Measurements from ENCODE around the gene USP24.
"Not testable (repeated sequence)": the region's sequence is repeated elsewhere in the genome, so short reads cannot be mapped to it uniquely, and the experiment has no call there.

Gene USP24

DNA sequence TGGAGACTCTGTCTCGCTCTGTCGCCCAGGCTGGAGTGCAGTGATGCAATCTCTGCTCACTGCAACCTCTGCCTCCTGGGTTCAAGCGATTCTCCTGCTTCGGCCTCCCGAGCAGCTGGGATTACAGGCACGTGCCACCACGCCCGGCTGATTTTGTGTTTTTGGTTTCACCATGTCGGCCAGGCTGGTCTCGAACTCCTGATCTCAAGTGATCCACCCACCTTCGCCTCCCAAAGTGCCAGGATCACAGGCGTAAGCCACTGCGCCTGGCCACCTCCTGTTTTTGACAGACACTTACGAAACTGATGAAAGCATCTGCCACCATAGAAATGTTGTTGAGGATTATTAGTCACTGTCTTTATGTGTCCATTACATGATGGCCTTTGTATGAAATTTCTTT, 106.2 kb downstream of the USP24 start:
- not testable (repeated sequence) for DNase-seq

GRCh38 chr1:55107101-55107500, 108.1 kb downstream of the USP24 start:
- no peak for DNase-seq

- DNase-seq = no peak
Observed at GRCh38 chr1:55103891-55104290, 111.3 kb downstream of the USP24 start.

- DNase-seq = no peak
Observed at GRCh38 chr1:55095095-55095494, 120.1 kb downstream of the USP24 start.

GRCh38 chr1:55092475-55092874, 122.7 kb downstream of the USP24 start:
- DNase-seq = no peak

DNA sequence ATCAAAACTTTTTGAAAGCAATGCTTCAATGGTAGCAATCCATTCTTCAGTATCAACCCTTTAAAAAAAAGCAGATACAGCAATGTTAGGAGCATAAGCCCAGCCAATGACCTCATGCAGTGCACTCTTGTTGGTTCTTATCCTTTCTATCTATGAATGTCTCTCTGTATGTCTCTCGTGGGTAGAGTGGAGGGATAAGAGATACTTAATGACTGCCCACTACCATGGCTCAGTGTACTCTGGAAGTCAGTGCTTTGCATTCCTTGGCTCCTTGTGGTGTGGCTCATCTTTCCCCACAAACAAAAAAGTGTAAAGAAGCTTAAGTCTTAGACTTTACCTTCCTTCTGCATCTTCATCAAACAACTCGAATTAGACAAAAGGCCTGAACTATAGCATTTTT, 125.5 kb downstream of the USP24 start:
- DNase-seq = no peak

- no peak for DNase-seq
Observed at GRCh38 chr1:55088413-55088812, 126.8 kb downstream of the USP24 start.

DNA sequence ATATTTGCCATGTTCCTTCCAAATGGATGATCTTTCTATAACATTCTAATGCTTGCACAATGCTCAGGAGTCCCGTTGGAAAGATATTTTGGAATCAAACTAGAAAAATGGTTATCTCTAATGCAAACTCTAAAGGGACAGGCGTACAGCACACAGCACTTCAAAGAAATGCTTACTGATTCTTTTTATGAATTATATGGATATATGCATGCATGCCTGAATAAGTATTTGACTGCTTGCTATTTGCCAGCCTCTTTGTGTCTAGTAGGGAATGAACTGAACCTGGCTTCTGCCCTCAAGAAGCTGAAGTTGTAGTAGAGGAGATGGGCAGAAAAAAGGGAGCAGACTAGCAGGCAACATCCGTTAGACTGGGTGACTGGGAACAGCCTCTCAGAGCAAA, 127.7 kb downstream of the USP24 start:
- no peak for DNase-seq

DNA sequence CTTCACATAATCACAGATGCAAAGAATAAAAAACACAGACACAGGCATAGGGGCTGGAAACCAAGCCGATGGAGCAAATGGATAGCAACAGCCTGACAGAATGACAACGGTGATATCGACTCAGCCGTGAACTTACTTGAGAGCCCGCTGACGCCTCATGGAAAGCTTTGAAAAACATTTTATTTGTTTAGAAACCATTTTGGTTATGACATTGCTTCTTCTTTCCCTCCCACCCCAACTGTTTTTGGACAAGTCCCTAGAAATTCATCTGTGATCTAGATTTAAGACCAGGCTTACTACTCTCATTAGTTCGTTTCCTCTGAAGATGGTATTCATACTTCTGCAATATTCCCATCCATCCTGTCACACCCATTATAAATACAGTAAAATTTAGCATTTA, 130.9 kb downstream of the USP24 start:
- no peak for DNase-seq

DNA sequence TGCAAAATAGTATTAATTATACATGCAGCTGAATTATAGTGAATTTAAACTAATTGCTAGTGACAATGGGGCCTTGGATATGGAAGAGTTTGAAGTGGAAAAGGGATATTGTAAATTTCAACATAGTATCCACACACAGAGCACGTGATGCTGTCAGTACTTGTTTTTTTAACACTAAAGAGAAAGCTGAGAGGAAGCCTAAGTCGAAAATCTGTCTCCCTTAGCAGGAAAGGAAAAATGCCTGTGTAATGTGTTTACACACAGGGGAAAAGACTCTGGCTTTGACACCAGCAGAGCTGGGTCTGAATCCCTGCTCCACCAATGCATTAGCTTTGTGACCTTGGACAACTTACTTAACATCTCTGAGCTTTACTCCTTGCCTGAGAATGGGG, 133.3 kb downstream of the USP24 start:
- no peak for DNase-seq

GRCh38 chr1:55081188-55081904, 133.8 kb downstream of the USP24 start:
- no peak for DNase-seq

DNA sequence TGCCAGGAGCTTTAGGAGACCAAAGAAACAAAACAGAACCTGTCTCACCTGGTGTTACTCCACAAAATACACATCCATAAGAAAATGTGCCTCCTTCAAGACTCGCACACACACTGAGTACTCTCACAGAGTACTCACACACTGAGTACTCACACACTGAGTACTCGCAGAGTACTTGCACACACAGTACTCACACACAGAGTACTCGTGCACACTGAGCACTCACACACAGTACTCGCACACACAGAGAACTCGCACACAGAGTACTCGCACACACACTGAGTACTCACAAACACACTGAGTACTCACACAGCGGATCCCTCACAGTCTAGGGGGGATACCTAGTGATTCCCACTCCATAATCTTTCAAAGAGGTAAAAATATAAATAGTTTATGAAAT, 135.5 kb downstream of the USP24 start:
- DNase-seq = no peak

- no peak for DNase-seq
Observed at GRCh38 chr1:55078470-55078869, 136.7 kb downstream of the USP24 start.

DNA sequence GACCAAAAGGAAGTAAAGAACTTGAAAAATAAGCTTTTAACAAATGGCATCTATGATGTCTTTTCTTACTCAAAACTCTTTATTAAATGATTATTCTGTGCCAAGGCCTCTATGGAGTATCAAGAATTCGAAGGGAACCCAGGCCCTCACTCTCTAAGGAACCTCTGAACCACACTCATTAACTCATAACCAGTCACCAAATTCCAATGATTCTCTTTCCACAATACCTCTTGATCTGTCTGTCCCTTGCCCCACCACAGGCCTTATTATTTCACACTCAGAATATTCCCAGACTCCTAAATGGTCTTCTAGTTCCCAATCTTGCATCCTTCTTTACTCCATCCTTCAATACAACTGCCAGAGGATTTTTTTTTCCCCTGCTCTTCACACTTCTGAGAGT, 138.8 kb downstream of the USP24 start:
- DNase-seq = no peak

DNA sequence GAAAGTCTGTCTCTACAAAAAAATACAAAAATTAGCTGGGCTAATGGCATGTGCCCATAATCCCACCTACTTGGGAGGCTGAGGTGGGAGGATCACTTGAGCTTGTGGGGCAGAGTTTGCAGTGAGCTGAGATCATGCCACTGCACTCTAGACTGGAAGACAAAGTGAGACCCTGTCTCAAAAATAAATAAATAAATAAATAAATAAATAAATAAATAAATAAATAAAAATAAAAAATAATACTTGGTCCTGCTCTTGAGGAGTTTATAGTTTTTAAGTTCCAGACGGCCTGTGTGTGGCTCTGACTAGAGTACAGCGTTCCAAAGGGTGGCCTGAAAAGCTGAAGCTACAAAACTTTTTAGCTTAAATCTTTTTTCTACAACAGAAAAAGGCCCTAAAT, 140.7 kb downstream of the USP24 start:
- DNase-seq = no peak

- no peak for DNase-seq
Observed at GRCh38 chr1:55073187-55073916, 141.8 kb downstream of the USP24 start.

GRCh38 chr1:55071477-55071876, 143.7 kb downstream of the USP24 start:
- DNase-seq = no peak

- no peak for DNase-seq
Observed at GRCh38 chr1:55070293-55071164, 144.6 kb downstream of the USP24 start.

GRCh38 chr1:55069280-55069679, 145.9 kb downstream of the USP24 start:
- DNase-seq = no peak

DNA sequence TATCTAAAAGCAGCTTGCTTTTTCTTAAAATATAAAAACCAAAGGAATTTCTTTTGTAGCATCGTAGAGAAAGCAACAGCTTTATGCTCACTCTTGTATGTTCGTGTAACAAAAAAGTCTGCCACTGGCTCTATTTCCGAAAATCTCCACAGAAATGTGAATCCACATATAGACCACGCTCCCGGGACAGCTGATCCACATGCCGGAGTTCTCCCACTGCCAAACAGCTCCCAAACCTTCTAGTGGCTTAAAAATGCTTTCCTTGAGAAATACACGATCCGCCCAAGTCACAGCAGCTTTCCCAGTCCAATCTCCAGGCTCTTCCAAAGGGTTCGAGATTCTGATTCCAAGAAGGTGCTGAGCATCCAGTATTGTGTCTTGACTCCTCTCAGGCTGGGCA, 146.5 kb downstream of the USP24 start:
- DNase-seq = no peak

DNA sequence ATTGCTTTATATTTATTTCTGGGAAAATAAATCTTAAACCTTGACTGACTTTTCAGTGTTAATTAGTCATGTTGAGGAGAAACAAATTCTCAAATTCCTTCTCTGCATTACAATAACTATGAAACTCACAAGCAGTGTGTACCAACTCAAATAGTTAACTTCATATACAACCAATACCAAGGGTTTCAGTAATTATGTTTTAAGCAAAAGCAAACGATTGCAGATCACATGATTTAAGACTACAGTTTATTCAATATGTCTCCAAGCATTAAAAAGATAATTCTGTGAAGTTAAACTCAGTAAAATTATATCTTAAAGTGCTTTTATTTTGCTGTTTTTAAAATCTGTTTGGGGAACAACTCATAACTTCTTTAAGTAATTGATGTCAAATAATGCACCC, 147.2 kb downstream of the USP24 start:
- no peak for DNase-seq

GRCh38 chr1:55067022-55067778, 148.0 kb downstream of the USP24 start:
- no peak for DNase-seq

DNA sequence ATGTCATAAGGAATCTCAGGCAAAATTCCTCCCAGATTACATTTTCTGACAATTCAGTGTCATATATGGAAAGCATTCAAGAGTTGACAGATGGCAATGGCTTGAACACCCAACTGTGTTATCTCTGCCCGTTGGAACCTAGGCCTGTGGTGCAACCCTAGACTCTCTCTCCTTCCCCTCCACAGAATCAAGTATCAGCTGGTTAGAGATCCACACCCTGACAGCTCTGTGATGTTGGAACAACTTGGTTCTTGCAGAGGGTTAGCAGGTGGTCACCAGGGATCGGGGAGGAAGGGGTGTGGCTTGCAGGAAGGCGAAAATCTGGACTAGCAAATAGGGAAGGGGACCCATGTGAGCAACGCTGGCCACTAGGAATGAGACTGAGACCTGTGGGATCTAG, 149.5 kb downstream of the USP24 start:
- DNase-seq = no peak

Measured in T-helper 9 cell (primary cell).